Prostate gland (tissue), 2 donors: ENCODE data around the gene DOCK10.

Experiments used
- POLR2A ChIP-seq: fragments of 450-650 bp; IDR thresholded peaks from one replicate; pipeline ENCODE4 v1.6.1; 2016; ENCODE audit warnings: antibody characterized with exemption, mild to moderate bottlenecking
- TF ChIP-seq, protein P1 (sequence below), 4 experiments: fragments of 200-600 bp in 2 of 4; fragments of 450-650 bp in 2 of 4; sonication (generic) in 2 of 4; IDR thresholded peaks; 1 replicate in 3 of 4; 2 replicates in 1 of 4; pipeline ENCODE4 v1.5.1; 2016 to 2019; ENCODE audit warnings: antibody characterized with exemption in 4 of 4, mild to moderate bottlenecking in 2 of 4, moderate library complexity in 2 of 4

DNA sequence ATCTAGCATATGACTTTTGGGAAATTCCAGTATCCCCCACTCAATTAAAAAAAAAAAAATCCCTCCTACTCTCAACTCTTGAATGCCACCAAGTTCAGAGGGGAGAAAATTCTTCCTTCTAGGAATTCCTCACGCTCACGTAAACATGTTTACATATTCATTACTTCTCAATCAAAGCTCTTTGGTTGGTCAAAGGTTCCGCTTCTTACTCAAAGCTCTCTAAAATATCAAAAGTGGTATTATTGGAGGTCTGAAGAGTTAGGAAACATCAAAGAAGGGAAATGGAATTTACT is 4.1 kb downstream of the DOCK10 start:
- TF ChIP-seq, protein P1, sequence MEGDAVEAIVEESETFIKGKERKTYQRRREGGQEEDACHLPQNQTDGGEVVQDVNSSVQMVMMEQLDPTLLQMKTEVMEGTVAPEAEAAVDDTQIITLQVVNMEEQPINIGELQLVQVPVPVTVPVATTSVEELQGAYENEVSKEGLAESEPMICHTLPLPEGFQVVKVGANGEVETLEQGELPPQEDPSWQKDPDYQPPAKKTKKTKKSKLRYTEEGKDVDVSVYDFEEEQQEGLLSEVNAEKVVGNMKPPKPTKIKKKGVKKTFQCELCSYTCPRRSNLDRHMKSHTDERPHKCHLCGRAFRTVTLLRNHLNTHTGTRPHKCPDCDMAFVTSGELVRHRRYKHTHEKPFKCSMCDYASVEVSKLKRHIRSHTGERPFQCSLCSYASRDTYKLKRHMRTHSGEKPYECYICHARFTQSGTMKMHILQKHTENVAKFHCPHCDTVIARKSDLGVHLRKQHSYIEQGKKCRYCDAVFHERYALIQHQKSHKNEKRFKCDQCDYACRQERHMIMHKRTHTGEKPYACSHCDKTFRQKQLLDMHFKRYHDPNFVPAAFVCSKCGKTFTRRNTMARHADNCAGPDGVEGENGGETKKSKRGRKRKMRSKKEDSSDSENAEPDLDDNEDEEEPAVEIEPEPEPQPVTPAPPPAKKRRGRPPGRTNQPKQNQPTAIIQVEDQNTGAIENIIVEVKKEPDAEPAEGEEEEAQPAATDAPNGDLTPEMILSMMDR (IDR thresholded peaks at IDR 0.05), result no peak
- no peak for TF ChIP-seq POLR2A
